ENCODE measurements around the gene PCAT6. TPM values are rescaled to one million over a fixed set of nuclear protein-coding genes. Genes with fewer than 3 reads are reported as not detected.
"Not testable (repeated sequence)": the region's sequence is repeated elsewhere in the genome, so short reads cannot be mapped to it uniquely, and the experiment has no call there.

PCAT6 gene
- total RNA-seq, 1 donor from 2014 or later: 0.26 TPM

- DNase-seq (ENCODE audit: low read depth, low spot score): no peak
Observed at GRCh38 chr1:202807451-202807925, 3.3 kb upstream of the PCAT6 start.

GRCh38 chr1:202807926-202808757 is 2.6 kb upstream of the PCAT6 start, which contains the start of gene KDM5B:
Gene KDM5B (minus strand): TSS chr1:202808421. CDS start chr1:202808305, 116 bp downstream.
- peak; percentile 10 for DNase-seq (ENCODE audit: low read depth, low spot score)

- no peak for DNase-seq (ENCODE audit: low read depth, low spot score)
Observed at GRCh38 chr1:202809597-202810159, 1.1 kb upstream of the PCAT6 start.

- no peak for DNase-seq (ENCODE audit: low read depth, low spot score)
Observed at GRCh38 chr1:202810193-202810614, 550 bp upstream of the PCAT6 start.

- DNase-seq (ENCODE audit: low read depth, low spot score): no peak
Observed at GRCh38 chr1:202811296-202812175, 782 bp downstream of the PCAT6 start.

- no peak for DNase-seq (ENCODE audit: low read depth, low spot score)
Observed at GRCh38 chr1:202812176-202813026, 1.6 kb downstream of the PCAT6 start.

GRCh38 chr1:202815120-202815519 is 4.4 kb downstream of the PCAT6 start:
- no peak for DNase-seq (ENCODE audit: low read depth, low spot score)

- no peak for DNase-seq (ENCODE audit: low read depth, low spot score)
Observed at GRCh38 chr1:202818819-202819218, 8.1 kb downstream of the PCAT6 start.

GRCh38 chr1:202821467-202821866 is 10.7 kb downstream of the PCAT6 start:
- DNase-seq (ENCODE audit: low read depth, low spot score): no peak

- no peak for DNase-seq (ENCODE audit: low read depth, low spot score)
Observed at GRCh38 chr1:202825748-202826147, 15.0 kb downstream of the PCAT6 start.

GRCh38 chr1:202829223-202829622 is 18.5 kb downstream of the PCAT6 start:
- not testable (repeated sequence) for DNase-seq (ENCODE audit: low read depth, low spot score)

- no peak for DNase-seq (ENCODE audit: low read depth, low spot score)
Observed at GRCh38 chr1:202831906-202832305, 21.2 kb downstream of the PCAT6 start.

- no peak for DNase-seq (ENCODE audit: low read depth, low spot score)
Observed at GRCh38 chr1:202834771-202835547, 24.2 kb downstream of the PCAT6 start.

- no peak for DNase-seq (ENCODE audit: low read depth, low spot score)
Observed at GRCh38 chr1:202835548-202836072, 24.9 kb downstream of the PCAT6 start.

- DNase-seq (ENCODE audit: low read depth, low spot score): no peak
Observed at GRCh38 chr1:202836623-202837403, 26.1 kb downstream of the PCAT6 start.

GRCh38 chr1:202837746-202838262 is 27.1 kb downstream of the PCAT6 start:
- no peak for DNase-seq (ENCODE audit: low read depth, low spot score)

- DNase-seq (ENCODE audit: low read depth, low spot score): no peak
Observed at GRCh38 chr1:202843081-202843480, 32.3 kb downstream of the PCAT6 start.

- no peak for DNase-seq (ENCODE audit: low read depth, low spot score)
Observed at GRCh38 chr1:202844259-202844658, 33.5 kb downstream of the PCAT6 start.

GRCh38 chr1:202844935-202845334 is 34.2 kb downstream of the PCAT6 start:
- no peak for DNase-seq (ENCODE audit: low read depth, low spot score)
